NCI-H1694 (cell line): Measurements from ENCODE around the gene SPIN4.
"Not testable (repeated sequence)": the region's sequence is repeated elsewhere in the genome, so short reads cannot be mapped to it uniquely, and the experiment has no call there.

Source experiments
- DNase-seq: peaks from one replicate; lab custom pipeline; 2025; lab: John Stamatoyannopoulos, UW

Gene SPIN4

GRCh38 chrX:63350941-63351616, at the start of gene SPIN4:
SPIN4 (minus strand) TSS chrX:63351332; CDS start chrX:63350819, 513 bp downstream.
- peak; percentile 82 for DNase-seq

GRCh38 chrX:63400340-63400739, 49.2 kb upstream of the SPIN4 start:
- no peak for DNase-seq

- no peak for DNase-seq
Observed at GRCh38 chrX:63394872-63395271, 43.7 kb upstream of the SPIN4 start.

- DNase-seq, result not testable (repeated sequence)
Observed at GRCh38 chrX:63393094-63393493, 42.0 kb upstream of the SPIN4 start.

GRCh38 chrX:63387411-63387810, 36.3 kb upstream of the SPIN4 start:
- no peak for DNase-seq

- not testable (repeated sequence) for DNase-seq
Observed at GRCh38 chrX:63384263-63384662, 33.1 kb upstream of the SPIN4 start.

- DNase-seq, result not testable (repeated sequence)
Observed at GRCh38 chrX:63373012-63373411, 21.9 kb upstream of the SPIN4 start.

- DNase-seq, result not testable (repeated sequence)
Observed at GRCh38 chrX:63367699-63368098, 16.6 kb upstream of the SPIN4 start.

GRCh38 chrX:63363788-63364187, 12.7 kb upstream of the SPIN4 start:
- no peak for DNase-seq

- DNase-seq, result no peak
Observed at GRCh38 chrX:63361494-63361893, 10.4 kb upstream of the SPIN4 start.

- DNase-seq, result no peak
Observed at GRCh38 chrX:63354484-63354883, 3.4 kb upstream of the SPIN4 start.

GRCh38 chrX:63350465-63350877, 661 bp downstream of the SPIN4 start:
- DNase-seq, result peak; percentile 31

GRCh38 chrX:63349307-63349706, 1.8 kb downstream of the SPIN4 start:
- DNase-seq, result no peak

- no peak for DNase-seq
Observed at GRCh38 chrX:63330681-63331080, 20.5 kb downstream of the SPIN4 start.

GRCh38 chrX:63327788-63328187, 23.3 kb downstream of the SPIN4 start:
- DNase-seq, result no peak

- no peak for DNase-seq
Observed at GRCh38 chrX:63299596-63299995, 51.5 kb downstream of the SPIN4 start.
